ENCODE data around the gene MAGEA1.
A peak's percentile ranks its signal among the peaks of the same experiment; 100 is the strongest.
"Not testable (repeated sequence)": the region's sequence is repeated elsewhere in the genome, so short reads cannot be mapped to it uniquely, and the experiment has no call there.

MAGEA1 gene

DNA sequence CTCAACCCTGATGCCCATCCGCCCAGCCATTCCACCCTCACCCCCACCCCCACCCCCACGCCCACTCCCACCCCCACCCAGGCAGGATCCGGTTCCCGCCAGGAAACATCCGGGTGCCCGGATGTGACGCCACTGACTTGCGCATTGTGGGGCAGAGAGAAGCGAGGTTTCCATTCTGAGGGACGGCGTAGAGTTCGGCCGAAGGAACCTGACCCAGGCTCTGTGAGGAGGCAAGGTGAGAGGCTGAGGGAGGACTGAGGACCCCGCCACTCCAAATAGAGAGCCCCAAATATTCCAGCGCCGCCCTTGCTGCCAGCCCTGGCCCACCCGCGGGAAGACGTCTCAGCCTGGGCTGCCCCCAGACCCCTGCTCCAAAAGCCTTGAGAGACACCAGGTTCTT is at the start of gene MAGEA1:
Gene MAGEA1, plus strand, starts transcription at position 154 of the 400 bp plus-strand sequence. CDS start 3,106 bp downstream, outside the sequence.
- no peak for DNase-seq

DNA sequence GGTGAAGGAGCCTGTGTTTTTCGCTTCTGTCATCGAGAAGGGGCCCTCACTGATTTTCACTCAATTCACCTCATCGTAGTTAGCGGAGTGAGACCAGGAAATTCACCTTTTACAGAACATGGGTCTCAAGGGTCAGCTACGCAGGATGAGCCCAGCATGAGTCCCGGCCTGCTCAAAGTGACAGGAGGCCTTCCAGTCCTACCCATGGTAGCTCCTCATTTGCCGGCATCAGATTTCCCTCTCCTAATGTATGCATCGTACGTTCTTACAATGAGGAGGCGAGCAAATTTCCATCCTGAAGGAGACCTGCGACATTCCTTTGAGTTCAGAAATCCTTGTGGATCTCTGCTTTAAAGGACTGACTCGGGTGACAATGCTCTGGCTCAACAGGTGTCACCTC is 46.2 kb upstream of the MAGEA1 start:
- not testable (repeated sequence) for DNase-seq

- not testable (repeated sequence) for DNase-seq
Observed at GRCh38 chrX:153139074-153139473, 40.0 kb upstream of the MAGEA1 start.

DNA sequence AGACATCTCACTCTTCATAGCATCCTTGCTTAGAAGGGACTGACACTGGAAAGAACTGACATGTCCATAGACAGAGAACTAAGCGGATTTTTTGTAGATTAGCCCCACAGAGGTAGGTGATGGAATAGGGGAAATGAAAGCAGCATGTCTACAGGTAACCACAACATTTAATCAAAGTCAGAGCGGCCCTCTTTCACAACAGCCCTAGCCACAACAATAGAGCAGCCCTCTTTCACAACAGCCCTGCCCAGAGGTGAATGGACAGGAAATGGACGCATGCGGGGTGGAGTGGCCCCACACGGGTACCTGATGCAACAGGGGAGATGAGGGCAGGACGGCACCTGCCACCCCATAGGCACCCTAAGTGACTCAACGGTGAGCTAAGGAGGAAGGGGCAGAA is 32.8 kb upstream of the MAGEA1 start:
- DNase-seq, result not testable (repeated sequence)

GRCh38 chrX:153153516-153153915 is 25.6 kb upstream of the MAGEA1 start:
- no peak for DNase-seq

GRCh38 chrX:153157450-153157849 is 21.6 kb upstream of the MAGEA1 start:
- DNase-seq, result no peak

GRCh38 chrX:153158319-153158718 is 20.8 kb upstream of the MAGEA1 start:
- no peak for DNase-seq

DNA sequence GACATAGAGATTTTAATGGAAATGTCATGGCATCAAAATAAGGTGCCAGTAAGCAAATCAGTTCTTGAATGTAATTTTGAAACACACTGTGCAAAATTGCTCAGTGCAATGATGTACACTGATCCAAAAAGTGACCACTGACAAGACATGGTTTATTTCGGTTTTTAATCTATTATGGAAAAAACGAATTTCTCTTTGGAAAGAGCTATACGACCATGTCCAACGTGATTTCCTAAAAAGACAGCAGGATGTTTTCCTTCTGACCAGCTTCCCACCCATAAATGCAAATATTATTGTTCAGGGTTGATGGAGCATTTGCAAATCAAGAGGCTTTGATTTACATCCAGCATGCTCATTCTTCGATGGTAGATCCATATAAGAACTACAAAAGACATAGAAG is 17.1 kb upstream of the MAGEA1 start:
- peak; percentile 22 for DNase-seq

- DNase-seq, result no peak
Observed at GRCh38 chrX:153164733-153165132, 14.4 kb upstream of the MAGEA1 start.

DNA sequence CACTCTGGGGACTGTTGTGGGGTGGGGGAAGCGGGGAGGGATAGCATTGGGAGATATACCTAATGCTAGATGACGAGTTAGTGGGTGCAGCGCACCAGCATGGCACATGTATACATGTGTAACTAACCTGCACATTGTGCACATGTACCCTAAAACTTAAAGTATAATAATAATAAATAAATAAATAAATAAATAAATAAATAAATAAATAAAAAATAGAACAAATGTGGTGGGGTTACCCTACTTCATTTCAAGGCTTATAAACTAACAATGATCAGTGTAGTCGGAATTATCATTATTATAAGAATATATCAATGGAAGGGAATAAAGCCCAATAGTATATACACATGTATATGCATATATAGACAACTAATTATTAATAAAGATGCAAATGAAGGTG is 10.7 kb upstream of the MAGEA1 start:
- not testable (repeated sequence) for DNase-seq

DNA sequence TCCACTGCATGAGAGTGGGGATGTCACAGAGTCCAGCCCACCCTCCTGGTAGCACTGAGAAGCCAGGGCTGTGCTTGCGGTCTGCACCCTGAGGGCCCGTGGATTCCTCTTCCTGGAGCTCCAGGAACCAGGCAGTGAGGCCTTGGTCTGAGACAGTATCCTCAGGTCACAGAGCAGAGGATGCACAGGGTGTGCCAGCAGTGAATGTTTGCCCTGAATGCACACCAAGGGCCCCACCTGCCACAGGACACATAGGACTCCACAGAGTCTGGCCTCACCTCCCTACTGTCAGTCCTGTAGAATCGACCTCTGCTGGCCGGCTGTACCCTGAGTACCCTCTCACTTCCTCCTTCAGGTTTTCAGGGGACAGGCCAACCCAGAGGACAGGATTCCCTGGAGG is 2.7 kb downstream of the MAGEA1 start:
- DNase-seq, result no peak

- no peak for DNase-seq
Observed at GRCh38 chrX:153184787-153185186, 5.7 kb downstream of the MAGEA1 start.

DNA sequence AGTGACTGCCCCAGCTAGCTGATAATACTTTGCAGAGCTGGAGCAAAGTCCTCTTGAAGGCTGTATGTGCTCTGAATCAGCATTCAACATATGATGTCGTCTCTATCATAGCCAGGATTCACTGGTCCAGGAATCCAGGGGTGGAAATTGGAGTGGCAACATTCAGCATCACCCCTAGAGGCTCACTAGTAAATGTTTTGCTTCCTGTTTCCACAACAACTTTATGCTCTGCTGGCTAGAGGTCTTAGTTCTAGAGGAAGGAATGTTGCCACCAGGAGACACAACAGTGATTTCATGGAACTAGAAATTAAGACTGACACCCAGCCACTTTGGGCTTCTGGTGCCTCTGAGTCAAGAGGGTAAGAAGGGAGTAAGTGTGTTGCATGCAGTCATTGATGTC is 11.3 kb downstream of the MAGEA1 start:
- DNase-seq, result no peak

DNA sequence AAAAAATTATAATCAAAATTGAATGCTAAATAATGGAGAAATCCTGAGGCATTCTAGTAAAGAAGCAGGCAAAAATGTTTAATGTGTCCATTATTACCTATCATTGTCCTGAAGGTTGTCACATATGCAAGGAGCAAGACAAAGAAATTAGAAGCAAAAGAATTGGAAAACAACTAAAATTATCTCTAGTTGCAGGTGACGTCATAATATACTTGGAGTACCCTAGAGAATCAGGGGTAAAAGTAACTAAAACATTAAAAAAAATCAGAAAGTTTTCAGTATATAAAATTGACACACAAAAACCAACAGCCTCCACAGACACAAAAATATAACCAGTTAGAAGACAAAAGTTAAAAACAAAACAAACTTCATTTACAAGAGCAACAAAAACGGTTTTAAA is 21.4 kb downstream of the MAGEA1 start:
- no peak for DNase-seq

DNA sequence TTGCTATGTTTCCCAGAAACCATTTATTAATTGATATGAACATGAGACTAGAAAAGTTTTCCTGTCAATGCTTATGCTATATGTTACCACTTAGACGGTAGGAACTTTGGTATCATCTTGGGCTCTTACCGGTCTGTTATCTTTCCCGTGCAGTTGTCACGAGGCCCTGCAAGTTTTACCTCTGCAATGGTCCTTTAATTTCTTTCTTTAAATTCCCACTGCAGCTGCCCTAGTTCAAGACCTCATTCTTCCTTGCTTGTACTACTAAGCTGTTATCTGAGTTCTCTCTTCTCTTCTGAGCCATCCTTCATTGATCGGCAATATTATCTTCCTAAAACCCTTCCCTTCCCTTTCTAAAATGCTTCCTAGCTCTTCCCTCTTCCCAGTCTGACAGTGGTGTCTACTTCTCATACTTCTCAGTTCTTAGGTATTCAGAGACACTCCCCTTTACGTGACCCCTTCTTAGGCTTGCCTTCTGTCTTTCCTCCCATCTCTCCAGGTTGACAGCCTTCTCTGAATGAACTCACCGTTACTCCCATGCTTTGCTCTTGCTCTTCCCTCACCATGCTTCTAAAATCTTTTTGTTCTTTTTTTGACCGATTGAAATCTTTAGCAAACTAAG is 27.5 kb downstream of the MAGEA1 start:
- DNase-seq, result no peak

GRCh38 chrX:153209347-153209746 is 30.3 kb downstream of the MAGEA1 start:
- no peak for DNase-seq

DNA sequence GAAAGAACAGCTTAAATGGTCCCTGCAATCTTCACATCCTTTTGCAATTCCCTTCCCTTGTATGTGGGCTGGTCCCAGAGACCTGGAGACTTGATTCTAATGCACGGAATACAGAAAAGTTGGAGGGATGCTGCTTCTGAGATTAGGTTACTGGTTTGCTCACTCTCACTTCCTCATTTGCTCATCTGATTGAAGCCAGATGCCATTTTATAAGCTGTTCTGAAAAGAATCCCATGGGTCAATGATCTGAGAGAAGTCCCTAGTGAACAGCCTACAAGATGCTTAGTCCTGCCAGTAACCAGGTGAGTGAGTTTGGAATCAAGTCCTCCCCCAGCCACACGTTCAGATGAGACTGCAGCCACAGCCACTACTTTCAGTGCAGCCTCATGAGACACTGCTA is 35.9 kb downstream of the MAGEA1 start:
- DNase-seq, result no peak

GRCh38 chrX:153216926-153217325 is 37.8 kb downstream of the MAGEA1 start:
- DNase-seq, result no peak

DNA sequence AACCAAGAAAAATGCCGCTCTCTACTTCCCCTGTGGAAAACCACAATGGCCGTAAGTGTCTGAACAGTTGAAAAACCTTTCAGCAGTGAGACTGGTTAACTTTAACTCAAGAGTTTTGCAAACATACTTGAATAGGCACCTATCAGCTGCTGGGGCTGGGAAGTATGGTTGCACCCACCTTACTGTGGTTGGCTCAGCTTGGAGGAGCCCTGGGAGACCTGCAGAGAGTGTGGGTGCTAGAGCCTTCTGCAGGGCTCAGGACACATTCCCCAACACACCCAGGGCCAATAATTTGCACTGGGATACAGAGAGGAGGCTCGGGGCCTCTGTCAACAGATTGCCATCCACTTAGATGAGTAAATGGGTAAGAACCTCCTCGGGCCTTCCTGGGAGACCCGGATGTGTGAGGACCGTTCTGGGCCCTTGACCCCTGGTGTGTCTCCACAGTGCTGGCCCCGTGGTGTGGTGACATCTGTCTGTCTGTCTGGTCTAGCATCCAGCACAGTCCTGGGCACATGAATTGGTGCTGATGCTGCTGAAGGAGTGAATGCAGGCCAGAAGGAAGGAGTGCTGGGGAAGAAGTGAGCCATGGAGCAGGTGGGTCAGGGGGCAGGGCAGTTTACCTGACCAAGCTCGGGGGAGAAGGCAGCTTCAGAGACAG is 46.5 kb downstream of the MAGEA1 start:
- no peak for DNase-seq

- DNase-seq, result no peak
Observed at GRCh38 chrX:153226344-153227185, 47.5 kb downstream of the MAGEA1 start.

Data from NCI-H526 treated with DMSO at 0.1 percent for 48 hours (cell line).